ENCODE data around the gene WDR17.

The WDR17 gene

DNA sequence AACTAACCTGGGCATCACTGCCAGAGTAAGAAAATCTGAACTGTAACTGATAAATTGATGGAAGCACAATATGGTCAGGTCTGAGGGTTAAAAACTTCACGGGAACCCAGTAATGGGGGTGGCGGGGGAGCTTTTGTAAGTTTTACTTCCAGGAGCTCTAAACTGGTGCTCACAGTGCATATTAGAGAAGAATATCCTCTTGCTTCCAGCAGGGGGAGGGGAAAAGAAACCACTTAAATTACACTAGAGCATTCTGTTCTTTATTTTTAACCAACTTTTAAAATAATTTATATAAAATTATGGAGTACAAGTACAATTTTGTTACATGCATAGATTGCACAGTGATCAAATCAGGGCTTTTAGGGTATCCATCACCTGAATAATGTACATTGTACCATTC lies 33.7 kb downstream of the WDR17 start:
- no peak for DNase-seq

DNA sequence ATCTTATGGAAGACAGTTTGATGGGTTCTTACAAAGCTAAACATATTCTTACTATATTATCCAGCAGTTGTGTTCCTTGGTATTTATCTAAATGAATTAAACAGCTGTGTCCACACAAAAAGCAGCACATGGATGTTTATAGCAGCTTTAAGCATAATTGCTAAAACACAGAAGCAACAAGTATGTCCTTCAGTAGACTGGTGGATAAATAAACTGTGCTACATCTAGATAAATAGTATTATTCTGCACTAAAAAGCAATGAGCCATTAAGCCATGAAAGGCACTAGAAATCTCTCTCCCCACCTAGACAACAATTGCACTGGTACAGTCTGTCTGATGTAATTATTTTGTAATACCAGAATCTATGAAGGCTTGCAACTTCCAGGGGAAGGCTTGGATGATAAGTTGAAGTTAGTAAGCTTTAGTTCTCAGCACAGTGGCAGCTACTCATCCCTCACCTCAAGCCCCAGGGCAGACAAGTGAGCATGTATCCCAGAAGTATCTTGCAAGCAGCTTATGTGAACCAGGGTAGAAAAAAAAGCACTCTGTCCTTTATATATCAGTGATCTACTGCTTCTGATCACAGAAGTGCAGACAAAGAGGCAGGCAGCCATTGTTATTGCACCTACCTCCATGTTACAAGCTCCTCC lies 36.9 kb downstream of the WDR17 start:
- no peak for DNase-seq

DNA sequence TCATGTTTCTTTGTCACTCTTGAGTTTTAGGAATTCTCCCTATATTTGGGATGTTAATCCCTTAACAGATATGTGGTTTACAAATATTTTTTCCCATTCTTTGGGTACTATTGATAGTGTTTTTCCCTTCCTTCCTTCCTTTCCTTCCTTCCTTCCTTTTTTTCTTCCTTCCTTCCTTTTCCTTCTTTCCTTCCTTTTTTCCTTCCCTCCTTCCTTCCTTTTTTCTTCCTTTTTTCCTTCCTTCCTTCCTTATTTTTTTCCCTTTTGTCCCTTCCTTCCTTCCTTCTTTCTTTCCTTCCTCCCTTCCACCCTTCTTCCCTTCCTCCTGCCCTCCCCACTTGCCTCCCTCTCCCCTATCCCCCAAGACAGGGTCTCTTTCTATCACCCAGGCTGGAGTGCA lies 42.1 kb downstream of the WDR17 start:
- no peak for DNase-seq

DNA sequence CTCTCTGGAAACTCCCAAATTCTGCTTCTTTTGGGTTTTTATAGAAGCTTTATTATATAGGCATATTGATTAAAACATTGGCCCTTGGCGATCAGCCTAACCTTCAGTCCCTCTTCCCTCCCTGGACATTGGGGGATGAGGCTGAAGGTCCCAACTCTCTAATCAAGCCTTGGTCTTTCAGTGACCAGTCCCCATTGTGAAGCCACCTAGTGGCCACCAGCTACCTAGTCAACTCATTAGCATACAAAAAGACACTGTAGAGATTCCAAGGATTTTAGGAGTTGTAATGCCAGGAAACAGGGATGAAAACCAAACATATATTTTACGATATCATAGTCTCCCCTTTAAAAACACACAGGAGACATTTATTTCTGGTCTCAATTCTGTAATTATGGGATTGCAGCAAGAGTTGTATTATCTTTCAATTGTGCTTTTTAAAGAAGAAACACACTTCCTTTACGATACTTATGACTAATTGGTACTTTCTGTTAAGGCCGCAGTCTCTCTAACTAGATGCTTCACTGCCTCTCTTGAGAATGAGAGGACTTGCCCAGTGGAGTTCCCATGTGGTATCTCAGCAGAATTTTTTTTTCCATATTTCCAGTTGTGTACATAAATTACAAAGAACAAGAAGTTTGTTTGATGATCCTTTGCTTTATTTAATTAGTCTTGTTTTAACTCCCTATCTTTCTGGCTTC lies 58.2 kb downstream of the WDR17 start:
- DNase-seq = peak; percentile 59 to 81 (median 79)

DNA sequence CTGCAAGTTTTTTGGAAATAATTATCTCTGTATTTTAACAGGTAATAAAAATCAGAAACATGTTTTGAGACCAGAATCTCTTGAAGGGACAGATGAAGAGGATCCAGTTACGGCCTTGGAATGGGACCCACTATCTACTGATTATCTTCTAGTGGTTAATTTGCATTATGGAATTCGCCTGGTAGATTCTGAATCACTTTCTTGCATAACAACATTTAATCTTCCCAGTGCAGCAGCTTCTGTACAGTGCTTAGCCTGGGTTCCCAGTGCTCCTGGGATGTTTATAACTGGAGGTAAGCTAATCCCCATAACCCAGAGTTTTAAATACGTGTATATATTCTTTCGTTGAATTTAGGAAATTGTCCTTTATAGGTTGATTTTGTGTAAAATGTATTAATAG lies 59.4 kb downstream of the WDR17 start:
- no peak for DNase-seq

DNA sequence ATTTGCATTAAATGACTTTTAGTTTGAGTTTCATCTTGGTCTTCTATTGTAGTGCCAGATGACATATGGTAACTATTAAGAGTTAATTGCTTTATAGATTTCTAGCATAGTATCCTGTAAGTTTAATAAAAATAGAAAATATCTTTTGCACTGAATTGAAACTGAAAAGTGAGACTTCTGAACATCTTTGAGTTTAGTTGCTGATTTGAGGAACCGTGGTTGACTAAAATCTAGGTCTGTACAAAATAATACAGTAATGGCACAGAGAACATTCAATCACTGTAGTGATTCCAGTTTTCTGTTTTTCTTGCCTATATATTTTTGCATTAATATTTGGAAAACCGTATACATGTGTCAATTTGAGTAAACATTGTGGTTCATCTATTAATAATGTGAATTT lies 69.0 kb downstream of the WDR17 start:
- DNase-seq = no peak

DNA sequence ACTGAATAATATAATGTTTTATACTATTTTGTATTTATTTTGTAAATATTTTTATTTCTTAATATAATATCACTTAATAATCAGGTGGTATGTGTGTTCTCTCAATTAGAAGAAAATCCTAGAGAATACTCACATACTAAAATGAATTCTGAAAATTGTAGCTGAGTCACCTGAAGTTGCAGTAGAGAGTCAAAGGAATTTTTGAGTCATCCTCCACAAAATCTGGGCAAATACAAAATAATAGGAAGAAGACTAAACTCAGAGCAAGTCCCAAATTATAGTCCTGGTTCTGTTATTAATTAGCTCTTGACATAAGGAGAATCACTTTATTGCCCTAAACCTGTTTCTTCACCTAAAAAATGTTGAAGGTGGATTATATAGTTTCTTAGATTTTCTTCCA lies 72.0 kb downstream of the WDR17 start:
- DNase-seq = peak in 1 of 3 donors; percentile 8

DNA sequence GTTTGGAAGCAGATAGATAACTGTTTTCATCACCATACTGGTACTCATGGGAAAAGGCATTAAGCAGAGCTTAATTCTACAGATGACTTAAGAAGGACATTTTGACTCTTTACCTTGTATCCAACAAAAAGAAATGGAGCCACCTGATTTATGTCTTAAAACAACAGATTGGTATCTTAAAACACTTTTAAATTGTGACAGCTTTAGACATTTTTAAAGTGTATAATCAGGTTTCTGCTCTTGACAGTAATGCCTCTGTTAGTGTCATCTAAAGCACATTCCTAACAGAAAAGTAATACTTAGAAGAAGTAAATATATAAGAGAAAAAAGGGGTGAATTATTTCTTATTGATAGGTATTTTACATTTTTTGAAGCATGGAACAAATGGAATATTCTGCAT lies 73.9 kb downstream of the WDR17 start:
- DNase-seq = no peak

DNA sequence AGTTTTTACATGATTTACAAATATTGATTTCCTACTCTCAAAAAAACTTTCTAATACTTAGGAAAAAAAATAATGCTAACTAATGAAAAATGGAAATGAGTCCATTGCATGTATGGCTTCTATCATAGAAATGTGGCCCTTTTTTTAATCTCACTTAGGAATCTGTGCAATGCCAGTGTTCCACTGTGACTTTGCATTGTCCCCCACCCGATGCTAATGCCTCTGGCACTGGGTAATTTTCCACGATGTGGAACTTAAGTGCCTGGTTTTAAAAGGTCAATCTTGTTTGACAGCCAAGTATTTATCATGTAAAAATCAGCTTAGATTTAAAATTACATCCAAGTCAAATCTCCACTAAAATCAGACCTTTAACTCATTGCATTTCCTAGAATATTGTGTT lies 76.6 kb downstream of the WDR17 start:
- DNase-seq = no peak

DNA sequence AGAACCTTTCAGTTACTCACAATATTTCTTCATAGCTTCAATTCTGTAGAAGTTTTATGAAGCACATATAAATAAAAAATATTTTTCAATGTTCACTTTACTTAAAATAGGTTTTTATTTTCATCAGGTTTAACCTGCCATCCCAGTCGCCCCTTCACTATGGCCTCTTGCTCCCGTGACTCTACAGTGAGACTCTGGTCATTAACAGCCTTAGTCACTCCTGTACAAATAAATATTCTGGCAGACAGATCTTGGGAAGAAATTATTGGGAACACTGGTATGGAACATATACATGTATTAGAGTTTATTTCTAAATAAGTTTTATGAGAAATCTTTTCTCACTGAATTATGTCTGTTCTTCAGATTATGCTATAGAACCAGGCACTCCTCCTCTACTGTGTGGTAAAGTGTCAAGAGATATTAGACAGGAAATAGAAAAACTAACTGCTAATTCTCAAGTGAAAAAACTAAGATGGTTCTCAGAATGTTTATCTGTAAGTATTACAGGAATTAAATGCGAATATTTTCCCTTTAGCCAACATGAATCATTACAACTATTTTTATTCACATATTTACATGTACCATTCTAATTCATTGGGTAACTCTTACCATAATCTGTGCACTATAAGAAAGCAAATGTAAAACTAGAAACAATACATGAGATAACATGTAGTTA lies 84.2 kb downstream of the WDR17 start:
- no peak for DNase-seq

DNA sequence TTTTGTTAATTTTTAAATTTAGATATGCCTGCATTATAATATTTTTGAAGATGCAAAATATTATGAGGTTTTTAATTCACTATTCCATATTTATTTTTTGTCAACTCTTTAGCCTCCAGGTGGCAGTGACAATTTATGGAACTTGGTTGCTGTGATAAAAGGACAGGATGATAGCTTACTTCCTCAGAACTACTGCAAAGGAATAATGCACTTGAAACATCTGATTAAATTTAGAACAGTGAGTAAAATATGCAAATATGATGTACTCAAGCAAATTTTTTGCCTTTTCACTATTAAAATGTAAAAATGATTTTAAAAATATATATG lies 84.7 kb downstream of the WDR17 start:
- peak; percentile 22 to 45 (median 36) for DNase-seq

DNA sequence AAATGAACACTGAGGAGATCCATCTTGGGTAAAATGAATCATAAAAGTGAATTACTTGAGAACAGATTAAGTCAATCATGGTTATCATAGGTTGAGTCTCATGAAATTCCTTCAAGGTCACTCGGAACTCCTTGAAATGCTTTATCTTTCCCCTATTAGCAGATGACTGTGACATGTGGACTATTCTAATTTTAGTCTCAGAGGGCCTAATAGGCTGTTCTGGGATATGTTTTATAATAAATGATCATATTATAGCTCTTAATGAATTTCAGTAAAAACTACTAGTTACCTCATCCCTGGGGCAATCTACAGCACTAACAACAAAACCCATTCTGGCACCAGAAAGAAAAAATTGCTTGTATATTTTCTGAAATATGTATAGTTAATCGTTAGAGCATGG lies 85.1 kb downstream of the WDR17 start:
- no peak for DNase-seq

DNA sequence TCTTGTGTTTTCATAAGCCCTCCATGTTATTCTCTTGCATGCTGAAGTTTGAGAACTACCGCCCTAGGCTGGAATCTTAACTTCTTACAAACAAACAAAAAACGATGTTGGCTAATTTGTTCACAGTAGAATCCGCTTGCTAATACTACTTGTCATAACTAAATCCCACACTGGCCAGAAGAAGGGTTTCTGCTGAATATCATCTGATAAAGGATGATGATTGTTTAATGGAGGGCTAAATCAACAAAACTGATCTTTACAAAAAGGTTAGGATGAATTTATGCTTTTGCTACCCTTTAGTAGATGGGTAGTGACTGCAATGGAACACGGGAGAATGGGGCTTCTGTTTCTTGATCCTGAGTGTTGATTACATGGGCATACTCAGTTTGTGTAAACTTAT lies 87.5 kb downstream of the WDR17 start:
- no peak for DNase-seq

DNA sequence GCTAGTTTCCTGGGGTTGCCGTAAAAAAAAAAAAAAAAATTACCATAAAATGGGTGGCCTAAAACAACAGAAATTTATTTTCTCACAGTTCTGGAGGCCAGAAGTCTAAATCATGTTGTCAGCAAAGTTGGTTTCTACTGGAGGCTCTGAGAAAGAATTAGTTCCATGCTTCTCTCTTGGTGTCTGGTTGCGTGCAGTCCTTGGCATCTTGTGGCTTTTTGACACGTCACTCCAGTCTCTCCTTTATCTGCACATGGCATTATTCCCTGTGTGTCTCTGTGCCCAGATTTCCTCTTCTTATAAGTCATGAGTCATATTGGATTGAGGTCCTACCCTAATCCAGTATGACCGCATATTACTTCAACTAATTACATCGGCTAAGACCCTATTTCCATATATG lies 91.0 kb downstream of the WDR17 start:
- DNase-seq = no peak

DNA sequence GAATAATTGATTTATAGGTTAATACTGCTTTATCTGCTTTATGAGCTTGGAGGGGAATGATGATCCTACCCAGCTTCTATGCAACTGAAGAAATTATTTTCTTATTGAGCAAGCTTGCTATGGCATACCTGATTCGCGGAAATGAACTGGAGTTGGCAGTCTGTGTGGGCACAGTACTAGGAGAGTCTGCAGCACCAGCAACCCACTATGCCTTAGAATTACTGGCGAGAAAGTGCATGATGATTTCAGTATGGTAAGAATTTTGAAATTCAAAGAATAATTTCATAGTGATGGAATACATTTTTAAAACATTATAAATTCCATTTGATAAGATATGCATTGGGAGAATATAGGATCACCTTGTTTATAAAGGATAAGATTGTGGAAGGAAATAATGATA lies 97.4 kb downstream of the WDR17 start:
- no peak for DNase-seq

DNA sequence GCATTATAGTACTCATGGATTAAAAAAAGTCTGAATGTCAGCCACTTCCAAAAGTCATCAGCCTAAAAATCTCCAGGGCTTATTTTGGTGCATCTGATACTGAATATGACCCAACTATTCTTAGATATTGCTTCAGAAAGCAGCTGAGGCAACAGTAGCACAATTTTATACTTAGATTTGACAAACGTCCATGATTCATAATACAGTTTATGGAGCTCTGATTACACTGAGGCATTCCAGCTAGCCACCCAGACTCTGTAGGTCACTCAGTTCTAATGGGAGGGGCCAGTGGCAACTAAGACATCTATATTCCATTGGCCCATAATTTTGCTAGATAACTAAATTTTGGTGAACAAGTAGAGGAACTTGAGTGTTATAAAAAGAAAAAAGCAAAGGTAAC lies 119.4 kb downstream of the WDR17 start:
- no peak for DNase-seq

DNA sequence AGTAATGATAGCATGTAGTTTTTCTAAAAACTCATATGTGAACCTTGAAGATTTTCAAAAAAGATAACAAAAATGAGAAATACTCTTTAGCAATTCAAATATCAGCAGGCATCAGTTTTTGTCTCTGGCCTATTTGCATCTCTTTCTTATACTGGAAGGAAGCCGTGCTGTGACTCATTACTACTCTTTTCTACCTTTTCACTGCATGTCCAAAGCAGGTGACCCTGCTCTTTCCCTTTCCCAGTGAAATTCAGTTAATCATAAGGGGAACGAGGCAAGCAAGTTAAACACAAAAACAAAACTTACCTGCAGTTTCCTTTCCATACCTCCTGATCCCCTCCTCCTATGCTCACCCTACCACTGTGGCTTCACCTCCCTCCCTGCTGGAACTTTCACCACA lies 120.4 kb downstream of the WDR17 start:
- no peak for DNase-seq

DNA sequence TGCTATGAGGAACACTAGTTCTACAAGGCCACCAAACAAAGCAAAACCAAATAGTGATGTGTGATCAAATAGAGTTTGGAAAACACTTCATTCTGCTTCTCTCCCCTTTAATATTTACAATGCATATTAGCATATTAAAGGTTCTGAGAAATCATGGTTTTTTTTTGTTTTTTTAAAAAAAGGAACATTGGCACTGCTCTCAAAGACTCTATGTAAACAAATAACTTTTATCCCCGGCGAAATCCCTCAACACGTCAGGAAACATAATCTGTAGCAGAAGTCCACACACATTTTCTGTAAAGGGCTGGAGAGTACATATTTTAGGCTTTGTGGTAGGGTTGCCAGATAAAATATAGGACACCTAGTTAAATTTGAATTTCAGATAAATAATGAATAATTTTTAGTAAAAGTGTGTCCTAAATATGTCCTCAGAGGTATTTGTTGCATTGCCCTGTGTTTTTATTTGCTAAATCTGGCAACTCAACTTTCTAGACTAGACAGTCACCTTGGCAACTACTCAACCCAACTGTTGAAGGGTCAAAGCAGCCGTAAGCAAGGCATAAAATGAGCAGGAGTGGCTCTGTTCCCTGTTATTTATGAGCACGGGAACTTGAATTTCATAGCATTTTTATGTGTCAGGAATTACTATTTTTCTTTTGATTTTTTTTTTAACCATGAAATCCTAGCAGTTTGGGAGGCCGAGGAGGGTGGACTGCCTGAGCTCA lies 121.2 kb downstream of the WDR17 start:
- DNase-seq = no peak

DNA sequence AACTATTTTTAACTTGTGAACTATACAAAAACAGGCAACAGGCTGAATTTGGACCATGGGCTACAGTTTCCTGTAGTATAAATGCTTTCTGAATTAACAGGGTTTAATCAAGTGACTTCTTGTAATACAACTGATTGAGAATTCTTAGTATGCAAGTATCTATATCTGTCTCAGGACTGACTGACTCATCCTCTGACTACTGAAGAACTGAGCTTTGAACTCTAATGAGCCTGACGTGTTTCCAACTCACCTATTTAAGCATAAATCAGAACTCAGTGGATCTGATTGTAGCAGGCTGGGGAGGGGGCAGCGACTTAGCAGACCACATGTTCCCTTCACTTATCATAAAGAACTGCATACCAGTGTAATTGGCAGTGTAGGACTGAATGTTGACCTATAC lies 122.0 kb downstream of the WDR17 start:
- peak in 2 of 3 donors; percentile 15 to 43 for DNase-seq

DNA sequence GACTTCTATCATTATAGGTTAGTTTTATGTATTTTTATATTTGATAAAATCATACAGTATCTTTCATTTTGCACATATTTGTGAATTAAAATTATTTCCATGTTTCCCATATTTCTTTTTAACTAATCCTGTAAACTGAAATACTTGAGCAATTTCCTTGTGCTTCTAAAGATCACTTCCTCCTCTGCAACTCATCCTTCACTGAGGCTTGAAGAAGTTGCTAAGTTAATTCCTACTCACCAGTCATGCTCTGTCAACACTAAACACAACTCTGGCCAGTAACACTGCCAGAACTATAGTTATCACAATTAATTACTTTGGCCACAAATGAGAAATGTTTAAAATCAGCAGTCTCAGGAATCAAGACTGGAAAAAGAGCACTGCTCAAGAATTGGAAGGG lies 123.0 kb downstream of the WDR17 start:
- peak; percentile 10 to 46 (median 42) for DNase-seq

DNA sequence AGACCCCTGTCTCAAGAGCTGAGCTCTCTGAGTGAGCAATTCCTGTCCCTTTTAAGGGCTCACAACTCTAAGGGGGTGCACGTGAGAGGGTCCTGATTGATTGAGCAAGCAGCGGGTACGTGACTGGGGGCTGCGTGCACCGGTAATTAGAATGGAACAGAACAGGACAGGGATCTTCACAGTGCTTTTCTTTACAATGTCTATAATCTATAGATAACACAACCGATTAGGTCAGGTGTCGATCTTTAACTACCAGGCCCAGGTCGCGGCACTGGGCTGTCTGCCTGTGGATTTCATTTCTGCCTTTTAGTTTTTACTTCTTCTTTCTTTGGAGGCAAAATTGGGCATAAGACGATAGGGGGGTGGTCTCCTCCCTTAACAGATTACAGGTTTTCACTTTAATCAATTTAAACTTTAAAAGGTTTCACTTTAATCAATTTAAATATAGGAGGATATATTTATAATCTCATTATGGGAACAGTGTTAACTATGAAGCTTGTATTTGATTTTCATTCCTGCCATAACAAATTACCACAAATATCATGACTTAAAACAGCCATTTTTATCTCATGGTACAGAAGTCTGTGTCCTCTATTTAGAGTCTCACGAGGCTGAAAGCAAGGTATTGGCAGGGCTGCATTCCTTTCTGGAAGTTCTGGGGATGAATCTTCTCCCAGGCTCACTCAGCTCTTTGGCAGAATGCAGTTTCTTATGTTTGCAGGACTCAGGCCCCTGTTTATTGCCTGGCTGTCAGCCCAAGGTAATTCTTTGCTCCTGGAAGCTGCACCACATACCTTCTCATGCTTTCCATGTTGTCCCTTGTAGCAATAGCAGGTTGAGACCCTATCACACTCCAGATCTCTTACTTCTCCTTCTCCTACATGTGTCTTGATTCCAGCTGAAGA lies 124.5 kb downstream of the WDR17 start:
- no peak for DNase-seq

DNA sequence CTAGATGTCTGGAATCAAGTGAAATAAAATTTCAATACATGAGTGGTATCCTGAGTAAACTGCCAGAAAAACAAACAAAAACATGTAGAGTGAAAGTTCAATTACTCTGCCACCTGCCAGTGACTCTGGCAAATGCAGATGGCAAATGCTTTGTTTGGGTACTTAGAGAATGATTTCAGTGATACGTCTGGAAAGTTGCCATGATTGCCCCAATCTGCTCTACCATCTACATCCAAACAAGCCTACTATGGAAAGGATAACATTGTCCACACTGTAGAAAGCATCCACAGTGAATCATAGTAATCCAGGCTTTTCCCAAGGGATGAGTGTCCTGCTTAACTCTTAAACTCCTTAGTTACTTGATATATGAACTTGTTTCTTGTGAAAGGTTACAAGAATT lies 126.3 kb downstream of the WDR17 start:
- DNase-seq = no peak

DNA sequence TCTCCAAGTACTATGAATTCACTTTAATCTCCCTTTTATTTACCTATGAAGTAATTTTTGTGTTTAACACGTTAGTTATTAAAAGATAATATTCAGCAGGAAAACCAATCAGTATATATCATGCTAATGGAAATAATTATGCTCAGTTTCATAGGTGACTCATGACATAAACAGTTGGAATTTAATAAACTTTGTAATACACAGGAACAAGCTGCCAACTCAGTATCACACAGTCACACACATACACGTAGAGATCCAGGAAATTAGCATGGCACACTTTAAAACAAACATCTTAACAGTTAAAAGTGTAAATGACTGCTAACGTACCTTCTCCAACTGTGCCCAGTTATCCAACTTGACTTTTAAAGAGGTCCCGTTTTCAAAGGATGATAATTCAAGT lies 127.5 kb downstream of the WDR17 start:
- DNase-seq = no peak
